T47D (cell line): Measurements from ENCODE around the gene SMIM7.

Experiments
- DNase-seq, 2 experiments: peaks; one replicate each; pipeline versions ENCODE4 v3.0.0 to v3.0.0-alpha.2; 2011 to 2012; ENCODE audit warnings: low read depth in 1 of 2, low spot score in 1 of 2
- JUND ChIP-seq: IDR thresholded peaks from 2 replicates; pipeline ENCODE4 v1.6.1; 2012; ENCODE audit warnings: low read depth
- in situ Hi-C: cut with HindIII; loops from 2 replicates; pipeline ENCODE4 v1.10.0; 2016; ENCODE audit warnings: low sequenced_read_pairs, low pct_unique_long_range_greater_than_20kb

Gene SMIM7

GRCh38 chr19:16625163-16625958 is 34.6 kb downstream of the SMIM7 start:
- TF ChIP-seq JUND: no peak
- in situ Hi-C loops: no loop called here

GRCh38 chr19:16624236-16624635 is 35.7 kb downstream of the SMIM7 start:
- no peak for TF ChIP-seq JUND
- in situ Hi-C loops: no loop called here
- DNase-seq: no peak

More at GRCh38 chr19:16625163-16625958, 34.6 kb downstream of the SMIM7 start:
- DNase-seq: no peak

GRCh38 chr19:16623576-16623975 is 36.4 kb downstream of the SMIM7 start:
- no peak for DNase-seq
- in situ Hi-C loops: no loop called here
- TF ChIP-seq JUND: no peak

- in situ Hi-C loops: no loop called here
- TF ChIP-seq JUND: no peak
- DNase-seq: no peak
These were observed 36.9 kb downstream of the SMIM7 start for GRCh38 chr19:16623066-16623465.

GRCh38 chr19:16621165-16621800 is 38.7 kb downstream of the SMIM7 start:
- TF ChIP-seq JUND: no peak
- in situ Hi-C loops: no loop called here
- no peak for DNase-seq

- TF ChIP-seq JUND: no peak
- no peak for DNase-seq
- in situ Hi-C loops: no loop called here
These were observed 39.4 kb downstream of the SMIM7 start for GRCh38 chr19:16620584-16620983.

- TF ChIP-seq JUND: no peak
- in situ Hi-C loops: no loop called here
- no peak for DNase-seq
These were observed 39.9 kb downstream of the SMIM7 start for GRCh38 chr19:16620018-16620417.

- no peak for DNase-seq
- in situ Hi-C loops: no loop called here
- no peak for TF ChIP-seq JUND
These were observed 40.5 kb downstream of the SMIM7 start for GRCh38 chr19:16619457-16619856.

GRCh38 chr19:16618248-16618647 is 41.7 kb downstream of the SMIM7 start:
- TF ChIP-seq JUND: no peak
- DNase-seq: no peak
- in situ Hi-C loops: no loop called here

- in situ Hi-C loops: no loop called here
- TF ChIP-seq JUND: no peak
- DNase-seq: peak in 1 of 2 experiments; percentile 63
These were observed 44.1 kb downstream of the SMIM7 start for GRCh38 chr19:16615808-16616207.

GRCh38 chr19:16614941-16615340 is 45.0 kb downstream of the SMIM7 start:
- in situ Hi-C loops: no loop called here
- TF ChIP-seq JUND: no peak
- peak; percentile 66 to 84 for DNase-seq

- no peak for TF ChIP-seq JUND
- in situ Hi-C loops: no loop called here
- no peak for DNase-seq
These were observed 46.1 kb downstream of the SMIM7 start for GRCh38 chr19:16613841-16614240.

- DNase-seq: no peak
- no peak for TF ChIP-seq JUND
- in situ Hi-C loops: no loop called here
These were observed 47.3 kb downstream of the SMIM7 start for GRCh38 chr19:16612636-16613035.

- TF ChIP-seq JUND: no peak
- DNase-seq: no peak
- in situ Hi-C loops: no loop called here
These were observed 48.8 kb downstream of the SMIM7 start for GRCh38 chr19:16611121-16611520.
